Measurements from ENCODE around the gene MYO6. TPM values are rescaled to one million over a fixed set of nuclear protein-coding genes. Genes with fewer than 3 reads are reported as not detected.

Gene MYO6
- polyA plus RNA-seq, 3 donors: 95.8 to 123 (median 104) TPM

- no peak for DNase-seq (ENCODE audit: extremely low read depth in 1 of 11, low read depth in 9 of 11, low spot score in 4 of 11)
Measured at GRCh38 chr6:75812560-75812959, 63.5 kb downstream of the MYO6 start.

GRCh38 chr6:75813476-75814250, 64.6 kb downstream of the MYO6 start:
- DNase-seq (ENCODE audit: extremely low read depth in 1 of 11, low read depth in 9 of 11, low spot score in 4 of 11): no peak

GRCh38 chr6:75815756-75816155, 66.7 kb downstream of the MYO6 start:
- DNase-seq (ENCODE audit: extremely low read depth in 1 of 11, low read depth in 9 of 11, low spot score in 4 of 11): no peak

- DNase-seq (ENCODE audit: extremely low read depth in 1 of 11, low read depth in 9 of 11, low spot score in 4 of 11): no peak
Measured at GRCh38 chr6:75818098-75818855, 69.2 kb downstream of the MYO6 start.

- DNase-seq (ENCODE audit: extremely low read depth in 1 of 11, low read depth in 9 of 11, low spot score in 4 of 11): no peak
Measured at GRCh38 chr6:75819776-75820487, 70.9 kb downstream of the MYO6 start.

GRCh38 chr6:75824160-75824559, 75.1 kb downstream of the MYO6 start:
- DNase-seq (ENCODE audit: extremely low read depth in 1 of 11, low read depth in 9 of 11, low spot score in 4 of 11): no peak

- no peak for DNase-seq (ENCODE audit: extremely low read depth in 1 of 11, low read depth in 9 of 11, low spot score in 4 of 11)
Measured at GRCh38 chr6:75827163-75827562, 78.1 kb downstream of the MYO6 start.

GRCh38 chr6:75830959-75831885, 82.2 kb downstream of the MYO6 start:
- DNase-seq (ENCODE audit: extremely low read depth in 1 of 11, low read depth in 9 of 11, low spot score in 4 of 11): no peak

GRCh38 chr6:75834447-75834846, 85.4 kb downstream of the MYO6 start:
- no peak for DNase-seq (ENCODE audit: extremely low read depth in 1 of 11, low read depth in 9 of 11, low spot score in 4 of 11)

- DNase-seq (ENCODE audit: extremely low read depth in 1 of 11, low read depth in 9 of 11, low spot score in 4 of 11): no peak
Measured at GRCh38 chr6:75842191-75842590, 93.2 kb downstream of the MYO6 start.

- no peak for DNase-seq (ENCODE audit: extremely low read depth in 1 of 11, low read depth in 9 of 11, low spot score in 4 of 11)
Measured at GRCh38 chr6:75842732-75843131, 93.7 kb downstream of the MYO6 start.

GRCh38 chr6:75843396-75843795, 94.4 kb downstream of the MYO6 start:
- no peak for DNase-seq (ENCODE audit: extremely low read depth in 1 of 11, low read depth in 9 of 11, low spot score in 4 of 11)

- no peak for DNase-seq (ENCODE audit: extremely low read depth in 1 of 11, low read depth in 9 of 11, low spot score in 4 of 11)
Measured at GRCh38 chr6:75848274-75848673, 99.2 kb downstream of the MYO6 start.

GRCh38 chr6:75849329-75850025, 100.4 kb downstream of the MYO6 start:
- DNase-seq (ENCODE audit: extremely low read depth in 1 of 11, low read depth in 9 of 11, low spot score in 4 of 11): no peak

GRCh38 chr6:75850026-75850833, 101.2 kb downstream of the MYO6 start:
- no peak for DNase-seq (ENCODE audit: extremely low read depth in 1 of 11, low read depth in 9 of 11, low spot score in 4 of 11)

- no peak for DNase-seq (ENCODE audit: extremely low read depth in 1 of 11, low read depth in 9 of 11, low spot score in 4 of 11)
Measured at GRCh38 chr6:75852721-75853120, 103.7 kb downstream of the MYO6 start.

- peak in 2 of 11 donors; percentile 9 to 14 for DNase-seq (ENCODE audit: extremely low read depth in 1 of 11, low read depth in 9 of 11, low spot score in 4 of 11)
Measured at GRCh38 chr6:75853806-75854205, 104.8 kb downstream of the MYO6 start.

Measured in renal cortex interstitium (tissue), 11 donors.